Measurements from ENCODE around the gene KLHL2.
"Not testable (repeated sequence)": the region's sequence is repeated elsewhere in the genome, so short reads cannot be mapped to it uniquely, and the experiment has no call there.

The KLHL2 gene, protein sequence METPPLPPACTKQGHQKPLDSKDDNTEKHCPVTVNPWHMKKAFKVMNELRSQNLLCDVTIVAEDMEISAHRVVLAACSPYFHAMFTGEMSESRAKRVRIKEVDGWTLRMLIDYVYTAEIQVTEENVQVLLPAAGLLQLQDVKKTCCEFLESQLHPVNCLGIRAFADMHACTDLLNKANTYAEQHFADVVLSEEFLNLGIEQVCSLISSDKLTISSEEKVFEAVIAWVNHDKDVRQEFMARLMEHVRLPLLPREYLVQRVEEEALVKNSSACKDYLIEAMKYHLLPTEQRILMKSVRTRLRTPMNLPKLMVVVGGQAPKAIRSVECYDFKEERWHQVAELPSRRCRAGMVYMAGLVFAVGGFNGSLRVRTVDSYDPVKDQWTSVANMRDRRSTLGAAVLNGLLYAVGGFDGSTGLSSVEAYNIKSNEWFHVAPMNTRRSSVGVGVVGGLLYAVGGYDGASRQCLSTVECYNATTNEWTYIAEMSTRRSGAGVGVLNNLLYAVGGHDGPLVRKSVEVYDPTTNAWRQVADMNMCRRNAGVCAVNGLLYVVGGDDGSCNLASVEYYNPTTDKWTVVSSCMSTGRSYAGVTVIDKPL

DNA sequence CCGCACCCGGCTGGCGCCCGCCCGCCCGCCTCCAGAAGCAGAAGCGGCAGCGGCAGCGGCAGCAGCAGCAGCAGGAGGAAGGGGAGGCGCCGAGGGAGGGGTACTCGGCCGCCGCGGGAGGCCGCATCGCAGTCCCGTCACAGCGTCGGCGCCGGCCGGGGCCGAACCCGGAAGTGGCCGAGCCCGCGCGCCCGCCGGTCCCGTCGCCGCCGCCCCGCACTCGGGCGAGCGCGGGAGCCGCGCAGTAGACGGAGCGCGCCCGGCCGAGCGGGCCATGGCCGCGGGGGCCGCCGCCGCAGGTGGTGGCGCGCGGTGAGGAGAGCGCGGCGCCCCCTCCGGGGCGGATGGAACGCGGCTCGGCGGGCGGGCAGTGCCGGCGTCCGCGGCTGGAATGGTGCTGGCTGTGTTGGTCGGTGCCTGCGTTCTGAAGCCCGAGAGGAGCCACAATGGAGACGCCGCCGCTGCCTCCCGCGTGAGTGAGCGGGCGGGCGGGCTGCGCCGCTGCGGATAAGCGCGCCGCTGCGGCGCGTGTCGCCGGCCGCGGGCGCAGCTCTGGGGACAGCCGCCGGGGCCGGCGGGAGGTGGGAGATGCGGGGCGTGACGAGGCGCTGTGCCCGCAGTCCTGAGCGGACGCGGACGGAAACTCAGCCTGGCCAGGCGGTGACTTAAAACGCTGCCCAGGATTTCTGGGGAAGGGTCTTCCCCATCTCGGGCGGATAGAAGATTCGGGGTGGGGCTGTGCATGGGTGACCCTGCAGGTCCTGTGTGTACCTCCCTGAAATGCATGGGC, at the start of gene KLHL2:
Gene KLHL2 (plus strand): TSS at position 131 of the 790 bp plus-strand sequence. CDS start 316 bp downstream, at position 447.
- DNase-seq (ENCODE audit: low spot score) = peak; percentile 81

DNA sequence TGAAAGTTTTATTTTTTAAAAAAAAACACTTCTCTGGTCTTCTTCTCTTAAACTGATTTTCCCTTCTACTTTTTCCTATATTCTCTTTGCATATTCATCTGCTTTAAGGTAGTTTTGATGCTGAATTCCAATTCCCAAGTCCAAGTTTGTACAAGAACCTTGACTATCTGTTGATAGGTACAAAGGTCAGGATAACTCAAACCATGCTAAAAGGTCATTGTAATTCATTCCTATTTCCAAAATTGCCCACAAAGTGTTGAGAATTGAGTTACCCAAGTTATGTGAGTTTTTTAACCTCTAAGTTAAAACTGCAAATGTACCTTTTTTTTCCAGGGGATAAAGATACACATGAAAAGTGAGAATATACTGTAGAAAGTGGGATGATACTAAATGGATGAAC, 48.6 kb upstream of the KLHL2 start:
- no peak for DNase-seq (ENCODE audit: low spot score)

DNA sequence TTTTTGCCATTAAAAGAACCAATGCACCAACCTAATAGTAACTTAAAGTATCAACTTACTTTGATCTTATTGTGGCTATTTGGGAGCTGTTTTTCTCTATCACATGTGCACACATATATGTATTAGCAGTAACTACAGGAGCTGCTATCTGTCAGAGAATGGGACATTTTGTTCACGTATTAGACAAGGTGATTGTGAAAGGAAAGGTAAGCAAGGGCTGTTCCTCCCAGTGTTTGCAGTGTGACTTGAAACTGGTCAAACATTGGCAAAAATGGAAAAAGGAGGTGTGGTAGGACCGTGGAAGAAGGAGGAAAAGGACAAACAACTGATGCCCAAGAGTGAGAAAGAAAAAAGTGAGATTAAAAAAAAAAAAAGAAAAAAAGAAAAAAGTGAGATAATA, 43.1 kb upstream of the KLHL2 start:
- DNase-seq (ENCODE audit: low spot score) = no peak

DNA sequence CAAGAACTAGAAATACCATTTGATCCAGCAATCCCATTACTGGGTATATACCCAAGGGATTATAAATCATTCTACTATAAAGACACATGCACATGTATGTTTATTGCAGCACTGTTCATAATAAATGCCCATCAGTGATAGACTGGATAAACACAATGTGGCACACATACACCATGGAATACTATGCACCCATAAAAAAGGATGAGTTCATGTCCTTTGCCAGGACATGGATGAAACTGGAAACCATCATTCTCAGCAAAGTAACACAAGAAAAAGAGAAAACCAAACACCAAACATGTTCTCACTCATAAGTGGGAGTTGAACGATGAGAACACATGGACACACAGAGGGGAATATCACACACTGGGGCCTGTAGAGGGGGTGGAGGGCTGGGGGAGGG, 40.5 kb upstream of the KLHL2 start:
- not testable (repeated sequence) for DNase-seq (ENCODE audit: low spot score)

DNA sequence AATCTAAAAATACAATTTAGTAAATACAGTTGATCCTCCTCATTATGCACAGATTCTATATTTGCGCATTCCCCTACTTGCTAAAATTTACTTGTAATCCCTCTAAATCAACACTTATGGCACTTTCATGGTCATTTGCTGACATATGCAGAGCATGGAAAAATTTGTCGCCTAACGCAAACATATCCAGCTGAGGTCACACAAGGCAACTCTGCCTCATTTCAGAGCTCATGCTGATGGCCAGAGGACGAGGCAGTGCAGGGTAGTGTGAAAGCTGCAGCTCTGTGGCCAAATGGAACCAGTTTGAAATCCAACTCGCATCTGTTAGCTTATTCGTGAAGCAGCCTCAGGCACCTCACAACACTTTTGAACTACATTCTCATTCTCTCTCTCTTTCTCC, 39.7 kb upstream of the KLHL2 start:
- DNase-seq (ENCODE audit: low spot score) = no peak

DNA sequence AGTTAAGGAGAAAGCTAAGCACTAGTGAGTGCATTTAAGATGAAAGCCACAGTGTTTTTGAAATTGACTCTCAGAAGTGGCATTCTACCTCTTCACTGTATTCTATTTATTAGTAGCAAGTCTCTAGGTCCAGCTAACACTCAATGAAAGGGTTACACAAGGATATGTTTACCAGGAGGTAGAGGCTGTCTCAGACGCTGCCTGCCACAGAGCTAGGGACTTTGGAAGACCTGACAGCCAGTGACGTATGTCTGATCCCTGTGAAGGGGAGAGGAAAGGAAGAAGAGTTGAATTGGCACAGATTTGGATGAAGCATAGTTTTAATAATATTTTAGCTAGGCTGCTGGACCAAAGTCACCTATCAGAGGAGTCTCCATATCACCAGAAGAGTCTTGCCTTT, 36.5 kb upstream of the KLHL2 start:
- no peak for DNase-seq (ENCODE audit: low spot score)

DNA sequence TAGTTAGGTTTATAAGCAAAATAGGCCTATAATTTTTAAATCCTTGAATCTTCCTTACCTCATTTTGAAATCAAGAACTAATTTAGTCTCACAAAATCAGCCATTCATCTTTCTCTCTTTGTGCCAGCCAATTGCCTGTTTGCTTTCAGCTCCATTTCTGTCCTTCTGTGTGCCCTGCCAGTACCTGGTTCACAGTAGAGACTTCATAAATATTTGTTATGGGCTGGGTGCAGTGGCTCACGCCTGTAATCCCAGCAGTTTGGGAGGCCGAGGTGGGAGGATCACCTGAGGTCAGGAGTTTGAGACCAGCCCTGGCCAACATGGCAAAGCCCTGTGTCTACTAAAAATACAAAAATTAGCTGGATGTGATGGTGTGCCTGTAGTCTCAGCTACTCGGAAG, 31.9 kb upstream of the KLHL2 start:
- not testable (repeated sequence) for DNase-seq (ENCODE audit: low spot score)

DNA sequence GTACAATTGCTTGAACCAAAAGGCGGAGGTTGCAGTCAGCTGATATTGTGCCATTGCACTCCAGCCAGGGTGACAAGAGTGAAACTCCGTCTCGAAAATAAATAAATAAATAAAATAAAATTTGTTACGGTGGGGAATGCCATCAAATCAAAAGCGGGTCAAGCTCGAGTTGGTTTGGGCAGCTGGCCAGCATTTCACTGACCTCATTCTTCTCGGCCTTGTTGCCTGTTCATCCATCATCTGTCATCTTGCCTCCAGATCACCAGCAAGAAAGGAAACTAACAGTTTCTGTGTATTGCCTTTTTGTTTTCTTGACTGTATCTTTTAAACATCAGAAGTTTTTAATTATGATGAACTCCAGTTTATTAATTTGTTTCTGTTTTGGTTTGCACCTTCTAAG, 31.5 kb upstream of the KLHL2 start:
- no peak for DNase-seq (ENCODE audit: low spot score)

DNA sequence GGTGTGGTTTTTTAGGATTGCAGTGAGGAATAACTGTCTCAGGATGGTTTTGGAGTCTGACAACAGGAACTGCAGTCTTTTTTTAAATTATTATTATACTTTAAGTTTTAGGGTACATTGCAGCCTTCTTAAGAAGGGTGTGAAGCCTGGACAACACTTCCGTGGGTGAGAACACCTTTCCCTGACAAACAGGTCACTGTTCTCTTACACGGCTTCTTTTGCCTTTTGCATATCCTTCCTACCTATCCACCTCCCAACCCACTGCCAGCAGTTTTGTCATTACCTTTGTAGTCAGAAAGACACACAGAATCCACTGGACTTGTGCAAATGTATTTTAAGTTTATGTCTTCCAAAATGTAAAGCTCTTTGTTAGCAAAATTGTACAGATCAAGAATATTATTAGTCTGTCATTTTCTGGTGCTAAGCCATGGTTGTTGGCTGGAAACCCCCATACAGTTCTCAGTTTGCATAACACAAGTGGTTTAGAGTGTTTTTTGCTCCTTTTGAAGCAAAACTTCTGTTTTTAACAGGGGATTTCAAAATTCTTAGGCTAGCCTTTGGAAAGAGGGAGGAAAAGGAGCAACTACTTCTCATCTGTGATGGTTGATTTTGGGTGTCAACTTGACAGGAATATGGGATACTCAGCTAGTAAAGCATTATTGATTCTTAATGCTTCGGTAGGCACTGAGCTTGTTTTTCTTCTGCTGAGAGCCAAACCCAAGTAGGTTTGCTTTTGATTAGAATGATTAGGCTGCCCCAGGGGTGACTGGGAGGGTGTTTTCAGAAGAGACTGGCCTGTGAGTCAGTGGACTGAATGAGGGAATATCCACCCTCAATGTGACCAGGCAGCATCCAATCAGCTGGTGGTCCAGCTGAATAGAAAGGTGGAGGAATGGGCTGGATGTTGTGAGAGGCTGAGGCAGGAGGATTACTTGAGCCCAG, 29.4 kb upstream of the KLHL2 start:
- DNase-seq (ENCODE audit: low spot score) = no peak

DNA sequence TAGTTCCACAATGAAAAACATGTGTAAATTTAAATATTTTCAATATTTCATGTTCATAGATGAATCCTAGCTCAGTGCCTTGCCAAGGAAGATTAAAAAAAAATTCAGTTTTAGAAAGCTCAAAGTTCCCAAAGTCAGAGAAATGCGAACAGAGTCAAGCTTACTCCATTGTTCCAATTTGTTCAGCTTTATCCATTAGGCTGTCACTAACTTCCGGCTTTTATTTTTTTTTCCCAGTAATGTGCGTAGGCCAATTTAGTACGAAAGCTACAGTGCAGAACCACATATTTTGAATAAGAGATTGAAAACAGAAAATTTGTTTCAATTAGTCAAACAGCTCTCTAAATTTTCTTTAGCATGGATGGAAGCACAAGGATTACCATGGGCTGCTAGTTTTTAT, 23.1 kb upstream of the KLHL2 start:
- no peak for DNase-seq (ENCODE audit: low spot score)

DNA sequence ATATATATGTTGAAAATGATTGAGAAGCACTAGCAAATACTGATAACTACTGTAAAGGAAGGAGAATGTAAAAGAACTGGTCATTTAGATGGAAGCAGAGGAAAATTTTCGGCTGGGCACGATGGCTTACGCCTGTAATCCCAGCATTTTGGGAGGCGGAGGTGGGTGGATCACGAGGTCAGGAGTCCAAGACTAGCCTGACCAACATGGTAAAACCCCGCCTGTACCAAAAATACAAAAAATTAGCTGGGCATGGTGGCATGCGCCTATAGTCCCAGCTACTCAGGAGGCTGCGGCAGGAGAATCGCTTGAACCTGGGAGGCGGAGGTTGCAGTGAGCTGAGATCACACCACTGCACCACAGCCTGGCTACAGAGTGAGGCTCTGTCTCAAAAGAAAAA, 22.4 kb upstream of the KLHL2 start:
- DNase-seq (ENCODE audit: low spot score) = not testable (repeated sequence)

DNA sequence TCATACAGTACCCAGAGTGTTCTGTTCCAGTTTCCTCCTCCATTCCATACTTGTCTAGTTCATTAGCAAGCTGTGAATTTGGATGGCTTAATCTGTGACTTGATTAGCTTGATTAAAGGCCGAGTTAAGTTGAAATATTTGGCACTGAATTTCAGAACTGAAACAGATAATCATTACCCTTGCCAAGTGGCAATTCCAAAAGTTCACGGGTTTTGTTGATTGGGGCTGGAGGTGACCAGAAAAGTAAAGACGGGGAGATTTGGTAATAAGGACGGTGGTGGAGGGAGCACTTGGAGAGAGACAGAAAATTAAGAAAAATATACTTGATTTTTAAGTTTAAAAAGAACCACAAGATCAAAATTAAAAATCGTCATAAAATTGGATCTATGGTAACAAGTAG, 21.9 kb upstream of the KLHL2 start:
- DNase-seq (ENCODE audit: low spot score) = no peak

DNA sequence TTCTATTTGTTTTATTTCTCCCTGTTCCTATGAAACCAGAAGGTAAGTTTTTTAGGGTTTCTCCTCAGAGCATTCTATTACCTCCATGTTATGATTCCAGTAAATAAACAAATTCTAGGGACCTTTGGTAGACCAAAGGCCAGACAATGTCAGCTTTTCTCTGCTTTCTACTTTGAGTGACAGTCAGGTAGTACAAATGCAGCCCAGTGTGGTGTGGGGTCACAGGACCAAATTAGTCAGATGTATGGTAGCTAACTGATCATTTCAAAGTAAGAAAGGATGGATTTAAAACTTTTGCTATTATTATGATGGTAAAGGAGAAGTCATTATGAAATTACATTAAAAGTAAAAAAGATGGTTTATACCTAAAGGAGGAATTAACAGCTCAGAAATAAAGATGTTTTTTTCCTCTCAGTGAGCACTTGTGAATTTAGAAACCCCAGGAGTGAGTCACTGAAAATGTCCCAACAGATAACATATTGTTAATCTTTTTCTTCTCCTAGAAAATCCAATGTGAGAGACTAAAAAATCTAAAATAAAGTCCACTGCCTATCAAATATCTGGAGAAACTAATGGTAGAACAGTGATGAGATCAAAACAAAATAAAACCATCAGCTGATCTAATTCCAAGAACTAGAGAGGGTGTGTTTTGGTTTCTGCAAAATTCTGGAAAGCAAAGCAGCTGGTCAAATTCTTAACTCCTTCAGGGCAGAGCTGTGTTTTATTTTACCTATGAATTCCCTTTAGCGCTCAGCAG, 16.6 kb upstream of the KLHL2 start:
- no peak for DNase-seq (ENCODE audit: low spot score)

DNA sequence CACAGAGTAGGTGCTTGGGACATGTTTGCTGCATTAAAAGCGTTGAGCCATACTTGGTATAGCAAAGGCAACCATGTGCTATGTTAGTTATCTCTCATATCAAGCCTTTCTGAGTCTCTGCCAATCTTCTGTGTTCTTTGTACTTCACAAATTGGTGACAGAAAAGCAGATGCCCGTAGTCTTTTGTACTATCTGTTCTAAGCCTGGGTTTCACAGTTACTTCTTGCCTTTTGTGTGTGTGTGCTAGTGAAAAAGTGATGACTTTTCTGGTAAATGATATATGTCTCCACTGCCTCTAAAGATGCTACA, 16.1 kb upstream of the KLHL2 start:
- DNase-seq (ENCODE audit: low spot score) = no peak

DNA sequence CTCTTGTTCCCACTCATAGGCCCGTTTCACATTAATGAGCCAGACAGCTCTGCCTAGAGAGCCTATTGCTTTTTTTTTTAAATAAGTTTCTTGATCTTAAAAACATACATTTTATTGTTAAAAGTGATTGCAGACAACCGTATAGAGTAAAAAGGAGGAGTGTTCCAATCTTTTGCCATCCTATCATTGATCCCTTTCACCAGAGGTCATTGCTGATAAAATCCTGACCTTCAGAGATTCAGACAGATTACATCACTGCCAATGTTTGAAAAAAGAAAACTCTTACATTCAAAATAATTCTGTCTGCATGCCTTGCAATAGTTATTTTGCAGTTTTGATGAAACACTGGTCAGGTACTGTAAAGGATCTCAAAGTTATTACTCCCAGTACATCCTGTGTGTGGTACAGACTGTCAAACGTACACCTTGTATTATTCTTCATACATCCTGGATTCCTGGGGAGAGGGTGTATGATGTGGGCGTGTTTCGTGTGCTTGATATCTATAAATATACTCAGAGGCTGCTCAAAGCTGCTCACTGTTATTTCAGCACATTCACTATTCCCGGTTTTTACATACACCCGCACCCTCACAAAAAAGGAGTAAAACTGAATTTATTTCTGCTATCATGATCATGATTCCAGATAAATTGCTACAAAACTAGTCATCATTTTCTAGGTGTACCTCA, 15.4 kb upstream of the KLHL2 start:
- DNase-seq (ENCODE audit: low spot score) = no peak

DNA sequence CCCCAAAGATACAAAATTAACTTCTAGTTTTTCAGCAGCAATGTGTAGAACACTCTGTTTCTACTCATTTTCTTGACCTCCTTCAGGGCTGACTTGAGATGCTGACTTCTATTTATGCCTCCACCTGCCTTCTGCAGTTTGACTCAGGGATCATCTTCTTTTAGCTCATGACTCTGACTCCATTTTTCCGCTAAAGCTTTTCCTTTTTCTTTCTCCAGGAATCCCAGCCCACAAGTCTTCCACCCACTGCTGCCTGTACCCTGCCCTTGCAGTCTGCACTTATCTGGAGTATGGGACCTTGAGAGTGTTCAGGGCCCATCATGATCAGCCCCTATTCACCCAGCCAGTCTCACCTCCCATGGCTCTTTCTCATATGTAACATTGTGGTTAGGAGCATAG, 14.9 kb upstream of the KLHL2 start:
- DNase-seq (ENCODE audit: low spot score) = no peak

DNA sequence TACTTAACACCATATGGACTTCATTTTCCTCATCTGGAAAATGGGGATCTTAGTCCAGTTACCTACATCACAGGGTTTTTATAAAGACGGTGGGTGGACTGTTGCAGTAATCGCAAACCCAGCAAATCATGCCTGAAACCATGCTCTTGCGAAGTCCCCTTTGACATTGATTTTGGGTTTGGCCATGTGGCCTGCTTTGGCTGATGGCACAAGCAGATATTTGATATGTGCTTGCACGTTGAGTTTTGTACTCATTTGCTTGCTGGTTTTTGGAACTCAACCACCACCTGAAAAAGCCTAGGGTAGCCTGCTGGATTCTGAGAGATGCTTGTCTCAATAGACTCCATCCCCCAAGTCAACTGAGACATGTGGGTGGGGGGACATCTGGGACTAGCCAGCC, 14.4 kb upstream of the KLHL2 start:
- no peak for DNase-seq (ENCODE audit: low spot score)

DNA sequence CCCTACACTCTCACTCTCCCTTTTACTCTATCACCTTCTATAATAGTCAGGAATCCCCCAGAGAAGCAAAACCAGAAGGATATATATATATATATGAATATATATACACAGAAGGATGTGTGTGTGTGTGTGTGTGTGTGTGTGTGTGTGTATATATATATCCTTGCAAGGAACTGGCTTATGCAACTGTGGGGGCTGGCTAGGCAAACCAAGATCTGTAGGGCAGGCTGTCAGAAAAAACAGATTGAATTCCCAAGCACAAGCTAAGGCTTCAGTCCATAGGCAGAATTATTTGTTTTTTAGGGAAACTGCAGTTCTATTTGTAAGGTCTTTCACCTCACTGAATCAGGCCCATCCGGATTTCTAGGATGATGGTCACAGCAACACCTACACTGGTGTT, 13.0 kb upstream of the KLHL2 start:
- DNase-seq (ENCODE audit: low spot score) = no peak

DNA sequence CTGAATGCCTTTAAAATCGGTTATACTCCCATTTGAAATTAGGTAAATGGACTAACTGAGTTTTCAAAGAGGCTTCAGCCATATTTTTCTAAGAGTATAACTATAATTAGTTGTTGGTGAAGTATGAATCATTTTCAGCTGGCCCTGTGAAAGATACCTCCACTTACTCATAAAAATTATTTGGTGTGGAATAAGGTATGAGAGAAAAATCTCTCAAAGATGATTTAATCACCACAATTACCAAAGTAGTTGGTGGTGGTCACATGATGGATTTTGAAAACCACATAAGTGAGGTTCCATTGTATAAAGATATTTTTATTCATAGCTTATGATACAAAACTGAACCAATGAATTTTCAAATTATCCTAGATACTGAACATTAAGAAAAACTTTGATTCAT, 9.0 kb upstream of the KLHL2 start:
- no peak for DNase-seq (ENCODE audit: low spot score)

DNA sequence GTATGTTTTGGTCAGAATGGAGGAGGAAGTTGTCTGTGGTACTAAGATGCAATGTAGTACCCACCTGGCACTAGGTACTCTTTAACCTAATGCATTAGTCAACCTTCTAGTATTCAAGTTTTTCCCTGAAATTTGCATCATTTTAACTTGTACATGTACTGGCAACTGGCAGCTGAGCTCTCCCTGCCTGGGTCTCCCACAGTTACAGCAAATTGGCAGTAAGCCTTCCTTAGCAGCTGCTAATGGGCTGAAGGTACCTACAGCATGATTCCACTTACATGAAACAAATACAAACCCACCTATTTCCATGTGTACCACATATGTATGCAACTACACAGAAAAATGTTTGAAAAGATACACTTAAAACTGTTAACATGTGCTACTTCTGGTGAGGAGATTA, 8.1 kb upstream of the KLHL2 start:
- no peak for DNase-seq (ENCODE audit: low spot score)

DNA sequence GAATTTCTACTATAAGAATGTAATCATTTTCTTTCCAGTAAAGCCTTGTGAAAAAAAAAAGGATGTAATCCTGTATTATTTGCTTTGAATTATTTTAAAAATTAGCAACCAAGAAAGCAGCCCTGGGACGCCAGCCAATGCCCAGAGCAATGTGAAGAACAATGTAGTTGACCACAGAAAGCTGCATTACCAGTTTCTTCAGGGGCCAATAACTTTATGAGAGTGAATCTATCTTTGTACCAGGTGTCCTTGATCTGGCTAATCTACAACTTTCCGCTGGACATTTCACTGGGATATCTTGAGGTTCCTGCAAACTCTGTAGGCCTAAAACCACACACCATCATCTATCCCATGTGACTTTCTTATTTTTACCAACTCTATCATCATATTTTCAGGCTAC, 7.6 kb upstream of the KLHL2 start:
- no peak for DNase-seq (ENCODE audit: low spot score)
